ENCODE results near the gene FOXD3. TPM values are rescaled to one million over a fixed set of nuclear protein-coding genes. Genes with fewer than 3 reads are reported as not detected.

FOXD3 gene
- total RNA-seq, 4 donors from 2014 or later, result 0.26 to 2.8 (median 1.5) TPM; not detected in 1

DNA sequence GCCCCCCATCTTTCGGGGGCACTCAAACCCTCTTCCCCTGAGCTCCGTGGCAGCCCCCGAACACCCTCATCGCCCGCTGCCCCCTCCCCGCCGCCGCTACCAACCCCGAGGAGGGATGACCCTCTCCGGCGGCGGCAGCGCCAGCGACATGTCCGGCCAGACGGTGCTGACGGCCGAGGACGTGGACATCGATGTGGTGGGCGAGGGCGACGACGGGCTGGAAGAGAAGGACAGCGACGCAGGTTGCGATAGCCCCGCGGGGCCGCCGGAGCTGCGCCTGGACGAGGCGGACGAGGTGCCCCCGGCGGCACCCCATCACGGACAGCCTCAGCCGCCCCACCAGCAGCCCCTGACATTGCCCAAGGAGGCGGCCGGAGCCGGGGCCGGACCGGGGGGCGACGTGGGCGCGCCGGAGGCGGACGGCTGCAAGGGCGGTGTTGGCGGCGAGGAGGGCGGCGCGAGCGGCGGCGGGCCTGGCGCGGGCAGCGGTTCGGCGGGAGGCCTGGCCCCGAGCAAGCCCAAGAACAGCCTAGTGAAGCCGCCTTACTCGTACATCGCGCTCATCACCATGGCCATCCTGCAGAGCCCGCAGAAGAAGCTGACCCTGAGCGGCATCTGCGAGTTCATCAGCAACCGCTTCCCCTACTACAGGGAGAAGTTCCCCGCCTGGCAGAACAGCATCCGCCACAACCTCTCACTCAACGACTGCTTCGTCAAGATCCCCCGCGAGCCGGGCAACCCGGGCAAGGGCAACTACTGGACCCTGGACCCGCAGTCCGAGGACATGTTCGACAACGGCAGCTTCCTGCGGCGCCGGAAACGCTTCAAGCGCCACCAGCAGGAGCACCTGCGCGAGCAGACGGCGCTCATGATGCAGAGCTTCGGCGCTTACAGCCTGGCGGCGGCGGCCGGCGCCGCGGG, 837 bp downstream of the FOXD3 start:
- WGBS, result no CpG with 5 or more reads among the region's 104 CpGs
- TF ChIP-seq EP300 (IDR thresholded peaks at IDR 0.05) (no peak), POLR2A (IDR thresholded peaks at IDR 0.05) (no peak), POLR2AphosphoS5 (IDR thresholded peaks at IDR 0.05) (no peak)
- TF ChIP-seq, protein P1, sequence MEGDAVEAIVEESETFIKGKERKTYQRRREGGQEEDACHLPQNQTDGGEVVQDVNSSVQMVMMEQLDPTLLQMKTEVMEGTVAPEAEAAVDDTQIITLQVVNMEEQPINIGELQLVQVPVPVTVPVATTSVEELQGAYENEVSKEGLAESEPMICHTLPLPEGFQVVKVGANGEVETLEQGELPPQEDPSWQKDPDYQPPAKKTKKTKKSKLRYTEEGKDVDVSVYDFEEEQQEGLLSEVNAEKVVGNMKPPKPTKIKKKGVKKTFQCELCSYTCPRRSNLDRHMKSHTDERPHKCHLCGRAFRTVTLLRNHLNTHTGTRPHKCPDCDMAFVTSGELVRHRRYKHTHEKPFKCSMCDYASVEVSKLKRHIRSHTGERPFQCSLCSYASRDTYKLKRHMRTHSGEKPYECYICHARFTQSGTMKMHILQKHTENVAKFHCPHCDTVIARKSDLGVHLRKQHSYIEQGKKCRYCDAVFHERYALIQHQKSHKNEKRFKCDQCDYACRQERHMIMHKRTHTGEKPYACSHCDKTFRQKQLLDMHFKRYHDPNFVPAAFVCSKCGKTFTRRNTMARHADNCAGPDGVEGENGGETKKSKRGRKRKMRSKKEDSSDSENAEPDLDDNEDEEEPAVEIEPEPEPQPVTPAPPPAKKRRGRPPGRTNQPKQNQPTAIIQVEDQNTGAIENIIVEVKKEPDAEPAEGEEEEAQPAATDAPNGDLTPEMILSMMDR (IDR thresholded peaks at IDR 0.05), result no peak
- Histone ChIP-seq H3K27ac (peak overlapping the region; percentile 55), H3K4me1 (peaks cover 53% of the 10 kb centered on the region), H3K4me3 (peak overlapping the region; percentile 65), H3K9me3 (no peaks in the 10 kb centered on the region), H3K27me3 (peaks cover 100% of the 10 kb centered on the region), H3K36me3 (no peaks in the 10 kb centered on the region)
- peak in 1 of 2 donors; percentile 65 for DNase-seq (ENCODE audit: low spot score in 2 of 2)

DNA sequence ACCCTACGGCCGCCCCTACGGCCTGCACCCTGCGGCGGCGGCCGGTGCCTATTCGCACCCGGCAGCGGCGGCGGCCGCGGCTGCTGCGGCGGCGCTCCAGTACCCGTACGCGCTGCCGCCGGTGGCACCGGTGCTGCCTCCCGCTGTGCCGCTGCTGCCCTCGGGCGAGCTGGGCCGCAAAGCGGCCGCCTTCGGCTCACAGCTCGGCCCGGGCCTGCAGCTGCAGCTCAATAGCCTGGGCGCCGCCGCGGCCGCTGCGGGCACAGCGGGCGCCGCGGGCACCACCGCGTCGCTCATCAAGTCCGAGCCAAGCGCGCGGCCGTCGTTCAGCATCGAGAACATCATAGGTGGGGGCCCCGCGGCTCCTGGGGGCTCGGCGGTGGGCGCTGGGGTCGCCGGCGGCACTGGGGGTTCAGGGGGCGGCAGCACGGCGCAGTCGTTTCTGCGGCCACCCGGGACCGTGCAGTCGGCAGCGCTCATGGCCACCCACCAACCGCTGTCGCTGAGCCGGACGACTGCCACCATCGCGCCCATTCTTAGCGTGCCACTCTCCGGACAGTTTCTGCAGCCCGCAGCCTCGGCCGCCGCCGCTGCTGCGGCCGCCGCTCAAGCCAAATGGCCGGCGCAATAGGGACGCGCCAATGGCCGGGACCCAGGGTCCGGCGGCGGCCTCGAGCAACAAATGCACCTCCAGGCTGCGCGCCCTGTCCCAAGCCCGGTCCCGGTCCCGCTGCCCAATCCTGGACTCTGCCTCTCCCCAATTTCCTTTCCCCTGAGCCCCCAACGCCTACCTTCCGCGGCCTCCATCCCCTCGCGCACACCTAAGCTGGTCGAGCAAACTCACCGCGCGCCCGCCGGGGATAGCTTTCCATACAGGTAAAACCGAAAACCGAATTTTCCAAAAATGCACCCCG, 1.8 kb downstream of the FOXD3 start:
- Histone ChIP-seq H3K4me3 (peak overlapping the region; percentile 65), H3K4me1 (peaks cover 53% of the 10 kb centered on the region), H3K27ac (no peak overlapping the region), H3K9me3 (no peaks in the 10 kb centered on the region), H3K27me3 (peaks cover 100% of the 10 kb centered on the region), H3K36me3 (no peaks in the 10 kb centered on the region)
- 12% methylated on average over 51 of the region's 114 CpGs for WGBS
- DNase-seq (ENCODE audit: low spot score in 2 of 2), result no peak
- no peak for TF ChIP-seq POLR2AphosphoS5 (IDR thresholded peaks at IDR 0.05)
- no peak for TF ChIP-seq EP300 (IDR thresholded peaks at IDR 0.05)
- TF ChIP-seq, protein P1 (IDR thresholded peaks at IDR 0.05), result no peak
- TF ChIP-seq POLR2A (IDR thresholded peaks at IDR 0.05), result no peak

DNA sequence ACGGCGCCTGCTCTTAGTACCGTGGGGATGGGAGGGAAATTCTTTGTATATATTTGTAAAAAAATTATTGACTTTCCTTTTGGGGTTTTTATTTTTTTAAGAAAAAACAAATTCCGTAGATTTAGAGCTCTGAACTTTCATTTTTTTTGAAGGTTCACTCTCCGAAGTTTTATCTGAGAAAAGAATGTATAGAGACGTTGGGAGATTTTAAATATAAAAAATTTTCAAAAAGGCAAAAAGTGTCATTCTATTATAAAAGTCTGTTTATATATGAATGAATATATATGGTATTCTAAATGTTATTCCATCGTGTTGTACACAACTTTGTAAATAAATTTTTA, 2.4 kb downstream of the FOXD3 start:
- WGBS, result 25% methylated on average over 7 of the region's 7 CpGs
- Histone ChIP-seq H3K4me1 (peaks cover 55% of the 10 kb centered on the region), H3K27ac (no peak overlapping the region), H3K4me3 (no peak overlapping the region), H3K27me3 (peaks cover 100% of the 10 kb centered on the region), H3K9me3 (no peaks in the 10 kb centered on the region), H3K36me3 (no peaks in the 10 kb centered on the region)
- TF ChIP-seq, protein P1 (IDR thresholded peaks at IDR 0.05), result no peak
- TF ChIP-seq POLR2AphosphoS5 (IDR thresholded peaks at IDR 0.05) (no peak), EP300 (IDR thresholded peaks at IDR 0.05) (no peak), POLR2A (IDR thresholded peaks at IDR 0.05) (no peak)
- DNase-seq (ENCODE audit: low spot score in 2 of 2), result no peak

DNA sequence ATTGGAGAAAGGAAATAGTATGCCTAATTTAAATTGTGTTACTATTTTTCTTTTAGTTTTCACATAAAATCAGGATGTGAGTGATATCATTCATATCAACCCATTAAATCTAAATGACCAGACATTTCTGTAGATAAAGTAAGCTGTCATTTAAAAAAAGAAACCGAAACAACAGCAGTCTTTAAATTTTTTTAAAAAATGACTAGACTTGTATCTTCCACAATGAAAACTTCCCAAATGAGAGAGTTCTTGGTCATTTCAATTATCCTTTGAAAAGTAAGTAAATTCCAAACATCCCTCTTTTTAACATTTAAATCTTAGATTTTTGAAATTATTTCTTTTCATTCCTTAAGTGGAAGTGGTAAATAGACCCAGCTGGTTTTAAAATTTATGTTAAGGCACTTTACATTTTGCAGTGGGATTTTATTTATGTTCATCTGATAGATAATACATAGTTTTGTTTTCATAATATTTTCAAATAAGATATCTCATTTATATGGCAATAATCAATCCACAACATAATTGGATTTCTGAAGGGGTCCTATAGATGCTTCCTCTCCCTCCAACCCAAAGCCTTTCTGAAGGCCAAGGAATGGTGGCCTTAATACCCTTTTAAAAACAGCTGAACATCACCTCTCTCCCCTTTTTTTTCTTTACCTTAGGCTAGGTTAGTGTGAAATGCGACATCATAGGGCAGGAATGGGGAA, 3.1 kb downstream of the FOXD3 start:
- TF ChIP-seq POLR2AphosphoS5 (IDR thresholded peaks at IDR 0.05), result no peak
- no peak for TF ChIP-seq POLR2A (IDR thresholded peaks at IDR 0.05)
- no peak for TF ChIP-seq EP300 (IDR thresholded peaks at IDR 0.05)
- TF ChIP-seq, protein P1 (IDR thresholded peaks at IDR 0.05), result no peak
- 24% methylated on average over 2 of the region's 2 CpGs for WGBS
- H3K4me3 ChIP-seq, result no peak overlapping the region
- no peak for DNase-seq (ENCODE audit: low spot score in 2 of 2)
- peaks cover 100% of the 10 kb centered on the region for H3K27me3 ChIP-seq
- H3K9me3 ChIP-seq, result no peaks in the 10 kb centered on the region
- H3K27ac ChIP-seq, result no peak overlapping the region
- H3K4me1 ChIP-seq, result peaks cover 54% of the 10 kb centered on the region
- H3K36me3 ChIP-seq, result no peaks in the 10 kb centered on the region
